Measurements from ENCODE around the gene ELP2. TPM values are rescaled to one million over a fixed set of nuclear protein-coding genes. Genes with fewer than 3 reads are reported as not detected.
A peak's percentile ranks its signal among the peaks of the same experiment; 100 is the strongest.

Gene ELP2
- total and polyA plus RNA-seq, 9 of the 15 experiments (the other 6 are each of a cell fraction or from before 2014, with no cell fraction given) = 76.8 to 192 (median 140) TPM

DNA sequence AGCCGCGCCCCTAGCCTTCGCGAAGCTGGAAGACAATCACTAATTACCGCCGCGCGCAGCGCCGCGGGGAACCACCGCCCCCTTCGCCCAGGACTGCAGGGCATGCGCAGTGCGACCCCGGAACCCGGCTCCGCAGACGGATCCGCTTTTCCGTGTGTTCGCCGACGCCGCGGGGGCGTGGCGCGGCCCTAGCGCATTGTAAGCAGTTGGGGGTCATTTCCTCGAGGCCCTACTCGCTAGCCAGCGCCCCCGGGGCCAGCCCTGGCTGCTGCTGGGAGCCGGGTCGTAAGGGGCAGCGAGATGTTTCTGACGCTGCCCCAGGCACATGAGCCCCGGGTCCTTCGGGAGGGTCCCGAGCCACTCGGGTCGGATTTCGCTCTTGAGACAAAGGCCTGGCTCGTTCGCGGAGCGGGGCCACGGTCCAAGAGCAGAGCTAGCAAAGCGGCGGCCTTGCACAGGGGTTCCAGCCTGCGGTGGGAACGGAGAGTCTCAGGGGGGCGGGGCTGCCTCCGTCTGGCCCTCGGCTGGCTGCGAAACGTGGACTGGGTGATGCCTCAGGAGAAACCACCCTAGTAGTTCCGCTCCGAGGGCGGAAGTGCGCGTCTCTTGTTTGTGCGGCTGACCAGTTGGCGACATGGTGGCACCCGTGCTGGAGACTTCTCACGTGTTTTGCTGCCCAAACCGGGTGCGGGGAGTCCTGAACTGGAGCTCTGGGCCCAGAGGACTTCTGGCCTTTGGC is at the start of gene ELP2, which contains the start of gene SLC39A6 (continued):
- TF ChIP-seq, protein P1, sequence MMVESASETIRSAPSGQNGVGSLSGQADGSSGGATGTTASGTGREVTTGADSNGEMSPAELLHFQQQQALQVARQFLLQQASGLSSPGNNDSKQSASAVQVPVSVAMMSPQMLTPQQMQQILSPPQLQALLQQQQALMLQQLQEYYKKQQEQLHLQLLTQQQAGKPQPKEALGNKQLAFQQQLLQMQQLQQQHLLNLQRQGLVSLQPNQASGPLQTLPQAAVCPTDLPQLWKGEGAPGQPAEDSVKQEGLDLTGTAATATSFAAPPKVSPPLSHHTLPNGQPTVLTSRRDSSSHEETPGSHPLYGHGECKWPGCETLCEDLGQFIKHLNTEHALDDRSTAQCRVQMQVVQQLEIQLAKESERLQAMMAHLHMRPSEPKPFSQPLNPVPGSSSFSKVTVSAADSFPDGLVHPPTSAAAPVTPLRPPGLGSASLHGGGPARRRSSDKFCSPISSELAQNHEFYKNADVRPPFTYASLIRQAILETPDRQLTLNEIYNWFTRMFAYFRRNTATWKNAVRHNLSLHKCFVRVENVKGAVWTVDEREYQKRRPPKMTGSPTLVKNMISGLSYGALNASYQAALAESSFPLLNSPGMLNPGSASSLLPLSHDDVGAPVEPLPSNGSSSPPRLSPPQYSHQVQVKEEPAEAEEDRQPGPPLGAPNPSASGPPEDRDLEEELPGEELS (CRISPR knock-in tag; IDR thresholded peaks at IDR 0.05; ENCODE audit: borderline replicate concordance) = 0 out of 2 replicates have a peak, but pooled peaks have one; percentile 28
- no peak for TF ChIP-seq RBM14 (IDR thresholded peaks at IDR 0.05; ENCODE audit: borderline replicate concordance, insufficient read depth, low read depth, low read length)
- 0 out of 2 replicates have a peak, but pooled peaks have one; percentile 60 for TF ChIP-seq IRF2 (CRISPR knock-in tag; IDR thresholded peaks at IDR 0.05)
- TF ChIP-seq DIDO1 (tag; IDR thresholded peaks at IDR 0.05; ENCODE audit: low read depth) = 0 out of 2 replicates have a peak, but pooled peaks have one; percentile 68
- peak; percentile 98 for TF ChIP-seq FIP1L1 (IDR thresholded peaks at IDR 0.05; ENCODE audit: low read depth, low read length, poor library complexity, severe bottlenecking)
- TF ChIP-seq HNRNPUL1 (IDR thresholded peaks at IDR 0.05; ENCODE audit: low read length) = no peak
- TF ChIP-seq, protein P2, sequence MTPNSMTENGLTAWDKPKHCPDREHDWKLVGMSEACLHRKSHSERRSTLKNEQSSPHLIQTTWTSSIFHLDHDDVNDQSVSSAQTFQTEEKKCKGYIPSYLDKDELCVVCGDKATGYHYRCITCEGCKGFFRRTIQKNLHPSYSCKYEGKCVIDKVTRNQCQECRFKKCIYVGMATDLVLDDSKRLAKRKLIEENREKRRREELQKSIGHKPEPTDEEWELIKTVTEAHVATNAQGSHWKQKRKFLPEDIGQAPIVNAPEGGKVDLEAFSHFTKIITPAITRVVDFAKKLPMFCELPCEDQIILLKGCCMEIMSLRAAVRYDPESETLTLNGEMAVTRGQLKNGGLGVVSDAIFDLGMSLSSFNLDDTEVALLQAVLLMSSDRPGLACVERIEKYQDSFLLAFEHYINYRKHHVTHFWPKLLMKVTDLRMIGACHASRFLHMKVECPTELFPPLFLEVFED (CRISPR knock-in tag; conservative IDR thresholded peaks at IDR 0.05) = no peak
- TF ChIP-seq CHCHD3 (CRISPR knock-in tag; IDR thresholded peaks at IDR 0.05) = 0 out of 2 replicates have a peak, but pooled peaks have one; percentile 3
- TF ChIP-seq ZNF311 (CRISPR knock-in tag; IDR thresholded peaks at IDR 0.05) = no peak
- TF ChIP-seq, protein P3, sequence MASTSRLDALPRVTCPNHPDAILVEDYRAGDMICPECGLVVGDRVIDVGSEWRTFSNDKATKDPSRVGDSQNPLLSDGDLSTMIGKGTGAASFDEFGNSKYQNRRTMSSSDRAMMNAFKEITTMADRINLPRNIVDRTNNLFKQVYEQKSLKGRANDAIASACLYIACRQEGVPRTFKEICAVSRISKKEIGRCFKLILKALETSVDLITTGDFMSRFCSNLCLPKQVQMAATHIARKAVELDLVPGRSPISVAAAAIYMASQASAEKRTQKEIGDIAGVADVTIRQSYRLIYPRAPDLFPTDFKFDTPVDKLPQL (IDR thresholded peaks at IDR 0.05; ENCODE audit: extremely low read depth, insufficient read length) = no peak
- no peak for TF ChIP-seq ZFP1 (CRISPR knock-in tag; IDR thresholded peaks at IDR 0.05)
- TF ChIP-seq, protein P4, sequence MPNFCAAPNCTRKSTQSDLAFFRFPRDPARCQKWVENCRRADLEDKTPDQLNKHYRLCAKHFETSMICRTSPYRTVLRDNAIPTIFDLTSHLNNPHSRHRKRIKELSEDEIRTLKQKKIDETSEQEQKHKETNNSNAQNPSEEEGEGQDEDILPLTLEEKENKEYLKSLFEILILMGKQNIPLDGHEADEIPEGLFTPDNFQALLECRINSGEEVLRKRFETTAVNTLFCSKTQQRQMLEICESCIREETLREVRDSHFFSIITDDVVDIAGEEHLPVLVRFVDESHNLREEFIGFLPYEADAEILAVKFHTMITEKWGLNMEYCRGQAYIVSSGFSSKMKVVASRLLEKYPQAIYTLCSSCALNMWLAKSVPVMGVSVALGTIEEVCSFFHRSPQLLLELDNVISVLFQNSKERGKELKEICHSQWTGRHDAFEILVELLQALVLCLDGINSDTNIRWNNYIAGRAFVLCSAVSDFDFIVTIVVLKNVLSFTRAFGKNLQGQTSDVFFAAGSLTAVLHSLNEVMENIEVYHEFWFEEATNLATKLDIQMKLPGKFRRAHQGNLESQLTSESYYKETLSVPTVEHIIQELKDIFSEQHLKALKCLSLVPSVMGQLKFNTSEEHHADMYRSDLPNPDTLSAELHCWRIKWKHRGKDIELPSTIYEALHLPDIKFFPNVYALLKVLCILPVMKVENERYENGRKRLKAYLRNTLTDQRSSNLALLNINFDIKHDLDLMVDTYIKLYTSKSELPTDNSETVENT (CRISPR knock-in tag; IDR thresholded peaks at IDR 0.05) = peak; percentile 51; the same call in 1 of the 2 replicates
- peak; percentile 88; the same call in 1 of the 2 replicates for TF ChIP-seq HNRNPL (IDR thresholded peaks at IDR 0.05; ENCODE audit: low read depth, low read length)
- TF ChIP-seq GTF2A2 (tag; IDR thresholded peaks at IDR 0.05) = peak; percentile 73; the same call in 1 of the 2 replicates
- TF ChIP-seq, protein P5, sequence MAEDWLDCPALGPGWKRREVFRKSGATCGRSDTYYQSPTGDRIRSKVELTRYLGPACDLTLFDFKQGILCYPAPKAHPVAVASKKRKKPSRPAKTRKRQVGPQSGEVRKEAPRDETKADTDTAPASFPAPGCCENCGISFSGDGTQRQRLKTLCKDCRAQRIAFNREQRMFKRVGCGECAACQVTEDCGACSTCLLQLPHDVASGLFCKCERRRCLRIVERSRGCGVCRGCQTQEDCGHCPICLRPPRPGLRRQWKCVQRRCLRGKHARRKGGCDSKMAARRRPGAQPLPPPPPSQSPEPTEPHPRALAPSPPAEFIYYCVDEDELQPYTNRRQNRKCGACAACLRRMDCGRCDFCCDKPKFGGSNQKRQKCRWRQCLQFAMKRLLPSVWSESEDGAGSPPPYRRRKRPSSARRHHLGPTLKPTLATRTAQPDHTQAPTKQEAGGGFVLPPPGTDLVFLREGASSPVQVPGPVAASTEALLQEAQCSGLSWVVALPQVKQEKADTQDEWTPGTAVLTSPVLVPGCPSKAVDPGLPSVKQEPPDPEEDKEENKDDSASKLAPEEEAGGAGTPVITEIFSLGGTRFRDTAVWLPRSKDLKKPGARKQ (CRISPR knock-in tag; IDR thresholded peaks at IDR 0.05) = no peak
- no peak for TF ChIP-seq DACH1 (IDR thresholded peaks at IDR 0.05; ENCODE audit: partially characterized antibody)
- TF ChIP-seq MECOM (CRISPR knock-in tag; IDR thresholded peaks at IDR 0.05) = no peak
- TF ChIP-seq ZNF766 (CRISPR knock-in tag; conservative IDR thresholded peaks at IDR 0.05) = 0 out of 2 replicates have a peak, but pooled peaks have one; percentile 4

Data from K562 (cell line).